GM19240 (cell line): ENCODE results near the gene DBI.
"Not testable (repeated sequence)": the region's sequence is repeated elsewhere in the genome, so short reads cannot be mapped to it uniquely, and the experiment has no call there.

Source experiments
- DNase-seq: peaks from one replicate; pipeline ENCODE4 v3.0.0; 2011; ENCODE audit warnings: low spot score; ENCODE audit not compliant: insufficient read length

The DBI gene

GRCh38 chr2:119364798-119365197 is 2.0 kb upstream of the DBI start:
- no peak for DNase-seq

DNA sequence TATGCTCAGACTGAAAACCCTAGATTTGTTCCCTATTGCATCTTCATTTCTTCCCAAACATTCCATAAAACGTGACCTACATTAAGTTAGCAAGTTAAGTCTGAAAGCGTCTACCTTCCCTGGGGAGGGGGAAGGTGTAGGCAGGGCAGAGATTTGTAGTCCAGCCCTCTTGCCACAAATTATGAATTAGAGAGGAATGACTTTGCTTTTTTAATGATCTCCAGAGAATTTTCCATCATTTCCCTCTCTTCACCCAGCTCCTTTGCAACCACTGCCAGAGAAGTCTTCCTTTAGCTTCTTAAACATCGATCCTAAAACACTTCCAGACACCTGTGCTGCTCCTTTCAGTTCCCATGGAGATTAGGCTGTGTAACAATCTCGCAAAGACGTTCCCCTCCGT is 1.3 kb upstream of the DBI start:
- DNase-seq: no peak

DNA sequence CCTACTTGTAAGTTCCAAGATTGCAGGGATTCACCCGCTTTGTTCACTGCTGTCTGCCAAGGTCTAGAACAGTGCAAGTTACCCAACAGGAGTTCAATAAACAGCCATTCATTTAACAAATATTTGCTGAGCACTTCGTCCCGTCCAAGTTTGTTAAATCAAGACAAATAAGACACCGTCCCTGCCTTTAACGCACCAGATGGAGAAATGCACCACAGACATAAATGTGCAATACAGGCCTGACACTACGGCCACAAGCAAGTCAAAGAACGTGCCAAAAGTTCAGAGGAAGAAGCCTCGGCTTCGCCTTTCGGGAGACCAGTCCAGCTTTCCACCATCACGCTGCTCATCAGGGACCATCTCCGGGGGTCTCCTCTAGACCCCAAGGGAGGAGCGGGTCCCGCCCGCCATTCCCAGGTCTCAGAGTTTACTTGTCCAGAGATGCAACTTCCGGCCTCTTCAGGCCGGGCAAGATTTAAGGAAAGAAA is 572 bp upstream of the DBI start:
- DNase-seq: no peak

GRCh38 chr2:119367472-119368099 is 809 bp downstream of the DBI start:
- peak; percentile 23 for DNase-seq

- DNase-seq: no peak
These were observed 3.1 kb downstream of the DBI start for GRCh38 chr2:119369845-119370244.

DNA sequence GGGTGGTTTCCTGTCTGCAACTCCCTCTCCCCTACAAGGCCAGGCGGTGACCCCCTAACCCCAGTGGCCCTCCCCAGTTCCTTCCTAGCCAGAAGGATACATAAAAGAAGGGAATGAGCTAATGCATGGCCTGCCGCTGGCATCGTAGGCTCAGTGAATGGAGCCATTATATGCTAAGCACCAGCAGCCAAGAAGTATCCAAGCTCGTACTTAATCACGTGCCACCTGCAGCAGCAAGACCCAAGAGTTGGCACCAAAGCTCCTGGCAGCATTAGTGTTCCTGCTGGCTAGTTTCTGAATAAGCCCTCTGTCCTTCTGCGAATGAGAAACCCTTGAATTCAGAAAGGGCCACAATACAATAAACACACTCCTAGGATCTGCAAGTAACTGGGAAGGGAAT is 4.3 kb downstream of the DBI start:
- DNase-seq: no peak

GRCh38 chr2:119372778-119373568 is 6.2 kb downstream of the DBI start:
- DNase-seq: no peak

- not testable (repeated sequence) for DNase-seq
These were observed 7.3 kb downstream of the DBI start for GRCh38 chr2:119373907-119374745.

DNA sequence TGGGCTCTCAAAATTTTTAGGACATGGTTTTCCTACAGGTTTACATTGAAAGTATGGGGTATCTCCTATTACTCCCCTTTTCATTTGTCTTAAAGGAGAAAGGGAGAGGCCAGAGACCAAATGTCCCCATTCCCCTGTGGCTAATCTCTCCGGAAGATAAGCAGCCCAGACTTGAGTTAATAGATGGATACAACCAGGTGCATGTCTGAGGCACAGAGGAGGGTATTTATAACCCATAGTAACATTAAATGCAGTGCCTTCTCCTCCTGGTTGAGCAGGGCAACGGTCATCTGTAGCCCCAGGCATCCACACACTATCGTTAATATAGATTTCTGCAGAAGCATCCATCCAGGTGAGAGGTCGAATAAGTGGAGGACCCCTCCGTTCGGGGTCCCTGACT is 9.6 kb downstream of the DBI start:
- DNase-seq: not testable (repeated sequence)

GRCh38 chr2:119376810-119377209 is 10.0 kb downstream of the DBI start:
- DNase-seq: no peak

- DNase-seq: no peak
These were observed 10.7 kb downstream of the DBI start for GRCh38 chr2:119377294-119377992.

DNA sequence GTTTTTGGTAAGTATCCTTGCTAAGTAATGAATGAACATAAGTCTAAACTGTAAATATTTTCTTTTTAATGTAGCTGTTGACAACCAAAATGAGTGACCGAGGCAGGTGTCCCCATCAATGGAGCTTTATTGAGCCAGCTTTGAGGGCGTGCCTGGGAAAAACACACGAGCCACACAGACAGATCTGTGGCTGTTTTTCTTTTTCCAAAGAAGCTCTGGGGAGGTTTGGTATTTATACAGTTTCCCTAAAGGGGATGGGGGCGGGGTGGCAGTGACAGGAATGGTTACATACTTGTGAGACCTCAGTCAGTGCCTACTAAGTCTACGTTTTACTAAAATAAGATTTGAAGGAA is 11.2 kb downstream of the DBI start:
- no peak for DNase-seq

- no peak for DNase-seq
These were observed 11.8 kb downstream of the DBI start for GRCh38 chr2:119378566-119378965.

GRCh38 chr2:119383410-119384140 is 16.8 kb downstream of the DBI start:
- no peak for DNase-seq

- no peak for DNase-seq
These were observed 18.2 kb downstream of the DBI start for GRCh38 chr2:119384971-119385370.

- no peak for DNase-seq
These were observed 18.7 kb downstream of the DBI start for GRCh38 chr2:119385466-119385865.

- peak; percentile 29 for DNase-seq
These were observed 20.8 kb downstream of the DBI start for GRCh38 chr2:119387381-119388129.

DNA sequence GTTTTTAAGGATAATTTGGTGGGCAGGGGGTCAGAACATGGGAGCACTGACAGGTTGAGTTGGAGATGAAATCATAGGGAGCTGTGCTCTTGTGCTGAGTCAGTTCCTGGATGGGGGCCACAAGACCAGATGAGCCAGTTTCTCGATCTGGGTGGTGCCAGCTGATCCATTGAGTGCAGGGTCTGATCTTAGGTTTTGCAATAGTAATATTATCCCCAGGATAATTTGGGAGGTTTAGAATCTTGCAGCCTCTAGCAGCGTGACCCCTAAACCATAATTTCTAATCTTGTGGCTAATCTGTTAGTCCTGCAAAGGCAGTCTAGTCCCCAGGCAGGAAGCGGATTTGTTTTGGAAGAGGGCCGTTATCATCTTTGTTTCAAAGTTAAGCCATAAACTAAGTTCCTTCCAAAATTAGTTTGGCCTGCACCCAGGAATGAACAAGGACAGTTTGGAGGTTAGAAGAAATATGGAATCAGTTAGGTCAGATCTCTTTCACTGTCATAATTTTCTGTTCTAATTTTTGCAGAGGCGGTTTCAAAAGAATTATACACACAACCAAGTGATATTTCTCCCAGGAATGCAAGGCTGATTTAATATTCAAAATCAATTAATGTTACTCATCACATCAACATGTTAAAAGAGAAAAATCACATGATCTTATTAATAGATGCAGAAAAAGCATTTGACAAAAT is 23.0 kb downstream of the DBI start:
- no peak for DNase-seq

DNA sequence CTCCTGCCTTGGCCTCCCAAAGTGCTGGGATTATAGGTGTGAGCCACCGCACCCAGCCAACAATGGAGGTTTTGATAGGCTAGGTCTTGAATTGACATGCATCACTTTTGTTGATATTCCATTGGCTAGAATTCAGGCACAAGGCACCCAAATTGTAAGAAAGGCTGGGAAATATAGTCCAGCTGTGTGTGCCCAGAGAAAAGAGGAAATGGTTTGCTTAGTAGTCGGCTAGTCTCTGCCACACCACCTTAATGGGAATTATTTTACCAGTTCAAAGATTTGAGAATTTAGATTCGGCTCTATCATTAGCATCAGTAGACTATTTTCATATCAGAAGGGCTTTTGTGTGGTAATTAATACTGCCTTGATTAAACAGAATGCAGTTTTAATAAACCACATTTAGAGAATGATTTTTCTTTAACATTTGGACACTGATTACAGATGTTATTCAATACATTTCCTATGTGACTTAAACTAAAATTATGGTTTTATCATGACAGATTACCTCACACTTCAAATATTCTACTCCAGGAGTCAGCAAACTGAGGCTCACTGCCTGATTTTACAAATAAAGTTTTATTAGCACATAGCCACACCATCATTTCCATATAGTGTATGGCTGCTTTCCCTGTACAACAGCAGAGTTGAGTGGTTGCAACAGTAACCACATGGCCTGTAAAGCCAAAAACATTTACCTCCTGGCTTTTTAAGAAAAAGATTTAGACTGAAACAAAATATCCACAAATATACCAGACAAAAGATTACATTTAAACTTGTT is 27.4 kb downstream of the DBI start:
- DNase-seq: no peak
